ENCODE data around the gene DNAL1.
"Not testable (repeated sequence)": the region's sequence is repeated elsewhere in the genome, so short reads cannot be mapped to it uniquely, and the experiment has no call there.

Gene DNAL1

GRCh38 chr14:73644531-73645247, at the start of gene DNAL1:
Gene DNAL1 (plus strand): TSS chr14:73644986. CDS start chr14:73645040, 54 bp downstream.
- DNase-seq: peak; percentile 93

GRCh38 chr14:73599499-73599898, 45.3 kb upstream of the DNAL1 start:
- DNase-seq: no peak

DNA sequence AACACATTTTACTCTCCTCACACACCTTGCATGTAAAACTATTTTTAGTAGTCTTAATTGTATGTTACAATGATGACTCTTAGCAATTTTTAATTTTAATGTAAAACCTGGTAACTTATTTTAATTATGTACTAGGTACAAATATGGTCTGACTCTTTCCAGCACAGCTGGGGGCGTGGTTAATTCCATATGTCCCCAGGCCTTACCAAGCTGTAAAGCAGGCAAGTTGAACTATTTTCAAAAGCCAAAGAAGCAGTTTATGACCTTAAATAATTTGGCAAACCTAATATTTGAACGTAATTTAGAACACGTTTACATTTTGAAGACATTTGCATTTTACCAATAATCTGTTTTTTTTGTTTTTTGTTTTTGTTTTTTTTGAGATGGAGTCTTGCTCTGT, 41.8 kb upstream of the DNAL1 start:
- no peak for DNase-seq

DNA sequence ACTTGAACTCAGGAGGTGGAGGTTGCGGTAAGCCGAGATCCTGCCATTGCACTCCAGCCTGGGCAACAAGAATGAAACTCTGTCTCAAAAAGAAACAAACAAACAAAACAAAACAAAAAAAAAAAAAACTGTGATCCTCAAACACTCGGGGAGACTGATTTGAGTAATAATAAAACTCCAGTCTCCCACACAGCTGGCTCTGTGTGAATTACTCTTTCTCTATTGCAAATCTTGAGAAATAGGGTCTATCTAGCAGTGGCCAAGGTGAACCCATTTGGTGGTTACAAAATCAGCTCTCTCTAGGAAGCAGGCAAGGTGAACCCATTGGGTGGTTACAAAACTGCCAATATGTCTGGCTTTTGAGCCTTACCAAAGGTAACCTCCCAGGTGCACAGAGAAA, 38.5 kb upstream of the DNAL1 start:
- no peak for DNase-seq

DNA sequence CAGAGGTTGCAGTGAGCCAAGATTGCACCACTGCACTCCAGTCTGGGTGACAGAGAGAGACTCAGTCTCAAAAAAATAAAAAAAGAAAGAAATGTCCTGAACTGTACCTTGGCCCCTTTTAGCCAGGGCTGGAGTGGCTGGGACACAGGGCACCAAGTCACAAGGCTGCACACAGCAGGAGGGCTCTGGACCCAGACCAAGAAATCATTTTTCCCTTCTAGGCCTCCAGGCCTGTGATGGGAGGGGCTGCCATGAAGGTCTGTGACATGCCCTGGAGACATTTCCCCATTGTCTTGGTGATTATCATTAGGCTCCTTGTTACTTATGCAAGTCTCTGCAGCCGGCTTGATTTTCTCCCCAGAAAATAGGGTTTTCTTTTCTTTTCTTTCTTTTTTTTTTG, 37.5 kb upstream of the DNAL1 start:
- no peak for DNase-seq

- DNase-seq: no peak
Measured at GRCh38 chr14:73610687-73611086, 34.1 kb upstream of the DNAL1 start.

GRCh38 chr14:73612339-73613045, 32.3 kb upstream of the DNAL1 start, which contains the start of gene ACOT6:
Gene ACOT6 (plus strand): TSS chr14:73612517. CDS start chr14:73612572, 55 bp downstream.
- peak; percentile 69 for DNase-seq

DNA sequence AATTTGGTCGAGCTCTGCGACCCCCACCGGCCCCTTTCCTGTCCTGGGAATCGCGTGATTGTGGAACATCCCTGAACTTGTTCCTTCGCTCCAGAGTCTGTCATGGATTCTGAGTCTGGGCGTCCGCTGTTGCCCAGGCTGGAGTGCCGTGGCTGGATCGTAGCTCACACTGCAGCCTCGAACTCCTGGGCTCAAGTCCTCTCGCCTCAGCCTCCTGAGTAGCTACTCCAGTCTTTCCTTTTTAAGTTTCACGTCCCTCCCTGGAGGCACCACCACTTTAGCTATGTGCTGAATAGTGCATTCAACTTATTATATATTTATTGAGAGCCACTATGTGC, 31.8 kb upstream of the DNAL1 start:
- DNase-seq: no peak

DNA sequence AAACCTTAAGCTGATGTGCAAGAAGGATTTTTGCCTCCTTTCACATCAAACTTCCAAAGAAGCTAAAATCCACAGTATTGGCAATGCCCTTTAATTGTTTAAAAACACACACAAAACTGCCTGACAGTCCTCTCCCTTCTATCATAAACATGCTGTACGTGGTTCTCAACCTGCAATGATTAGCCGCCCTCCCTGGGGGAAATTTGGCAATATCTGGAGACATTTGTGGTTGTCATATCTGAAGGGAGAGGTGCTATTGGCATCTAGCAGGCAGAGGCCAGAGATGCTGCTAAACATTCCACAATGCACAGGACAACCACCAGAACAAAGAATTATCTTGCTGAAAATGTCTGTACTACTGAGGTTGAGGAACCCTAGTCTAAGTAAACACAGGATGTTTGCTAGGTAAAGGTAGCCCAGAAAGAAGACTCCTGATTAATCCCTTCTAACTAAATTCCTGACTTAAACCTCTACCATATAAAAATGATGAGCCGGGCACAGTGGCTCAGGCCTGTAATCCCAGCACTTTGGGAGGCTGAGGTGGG, 31.3 kb upstream of the DNAL1 start:
- DNase-seq: no peak

DNA sequence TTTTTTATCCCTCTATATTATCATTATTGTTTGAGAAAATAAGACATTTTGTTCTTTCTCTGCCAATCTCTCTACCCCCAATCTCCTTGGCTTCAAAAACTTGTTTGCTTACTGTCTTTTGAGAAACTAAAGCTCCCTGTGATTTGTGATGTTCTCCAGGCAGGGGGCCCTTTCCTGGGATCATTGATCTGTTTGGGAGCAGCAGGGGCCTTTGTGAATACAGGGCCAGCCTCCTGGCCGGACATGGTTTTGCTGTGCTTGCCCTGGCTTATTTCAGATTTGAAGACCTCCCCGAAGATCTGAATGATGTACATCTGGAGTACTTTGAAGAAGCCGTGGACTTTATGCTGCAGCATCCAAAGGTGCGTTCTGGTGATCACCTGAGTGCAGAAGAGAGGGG, 28.0 kb upstream of the DNAL1 start:
- DNase-seq: no peak

DNA sequence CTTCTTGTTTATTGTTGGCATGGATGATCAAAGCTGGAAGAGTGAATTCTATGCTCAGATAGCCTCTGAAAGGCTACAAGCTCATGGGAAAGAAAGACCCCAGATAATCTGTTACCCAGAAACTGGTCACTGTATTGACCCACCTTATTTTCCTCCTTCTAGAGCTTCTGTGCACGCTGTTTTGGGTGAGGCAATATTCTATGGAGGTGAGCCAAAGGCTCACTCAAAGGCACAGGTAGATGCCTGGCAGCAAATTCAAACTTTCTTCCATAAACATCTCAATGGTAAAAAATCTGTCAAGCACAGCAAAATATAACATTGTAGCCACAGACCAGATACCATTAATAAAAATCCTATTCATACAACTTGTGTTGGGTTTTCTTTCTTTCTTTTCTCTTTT, 25.3 kb upstream of the DNAL1 start:
- DNase-seq: no peak

GRCh38 chr14:73620268-73620667, 24.5 kb upstream of the DNAL1 start:
- no peak for DNase-seq

- DNase-seq: no peak
Measured at GRCh38 chr14:73623504-73624054, 21.2 kb upstream of the DNAL1 start.

DNA sequence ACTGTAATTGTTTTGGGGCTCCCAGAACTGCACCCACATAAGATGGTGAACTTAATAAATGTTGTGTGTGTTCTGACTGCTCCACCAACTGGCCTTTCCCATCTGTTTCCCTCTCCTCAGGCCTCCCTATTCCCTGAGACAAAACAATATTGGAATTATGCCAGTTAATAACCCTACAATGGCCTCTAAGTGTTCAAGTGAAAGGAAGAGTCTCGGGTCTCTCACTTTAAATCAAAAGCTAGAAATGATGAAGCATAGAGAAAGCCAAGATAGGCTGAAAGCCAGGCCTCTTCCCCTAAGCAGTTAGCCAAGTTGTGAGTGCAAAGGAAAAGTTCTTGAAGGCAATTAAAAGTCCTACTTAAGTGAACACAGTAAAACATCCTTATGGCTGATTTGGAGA, 19.1 kb upstream of the DNAL1 start:
- DNase-seq: no peak

DNA sequence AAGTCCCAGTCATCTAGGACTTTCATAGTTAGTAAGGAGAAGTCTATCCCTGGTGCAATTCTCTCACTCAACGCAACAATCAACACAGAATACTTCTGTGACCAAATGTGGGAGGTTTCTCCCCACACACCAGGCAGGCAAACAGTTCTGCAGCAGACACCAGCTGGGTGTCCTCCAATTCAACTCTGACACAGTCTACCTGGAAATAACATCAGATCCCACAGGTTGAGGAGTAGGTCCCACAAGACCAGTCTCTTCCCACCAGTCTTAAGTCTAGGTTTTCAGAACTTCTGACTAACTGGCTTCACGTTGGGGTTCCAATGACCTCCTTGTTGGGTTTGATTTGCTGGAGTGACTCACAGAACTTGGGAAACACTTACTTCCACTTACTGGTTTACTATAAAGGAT, 17.6 kb upstream of the DNAL1 start:
- no peak for DNase-seq

DNA sequence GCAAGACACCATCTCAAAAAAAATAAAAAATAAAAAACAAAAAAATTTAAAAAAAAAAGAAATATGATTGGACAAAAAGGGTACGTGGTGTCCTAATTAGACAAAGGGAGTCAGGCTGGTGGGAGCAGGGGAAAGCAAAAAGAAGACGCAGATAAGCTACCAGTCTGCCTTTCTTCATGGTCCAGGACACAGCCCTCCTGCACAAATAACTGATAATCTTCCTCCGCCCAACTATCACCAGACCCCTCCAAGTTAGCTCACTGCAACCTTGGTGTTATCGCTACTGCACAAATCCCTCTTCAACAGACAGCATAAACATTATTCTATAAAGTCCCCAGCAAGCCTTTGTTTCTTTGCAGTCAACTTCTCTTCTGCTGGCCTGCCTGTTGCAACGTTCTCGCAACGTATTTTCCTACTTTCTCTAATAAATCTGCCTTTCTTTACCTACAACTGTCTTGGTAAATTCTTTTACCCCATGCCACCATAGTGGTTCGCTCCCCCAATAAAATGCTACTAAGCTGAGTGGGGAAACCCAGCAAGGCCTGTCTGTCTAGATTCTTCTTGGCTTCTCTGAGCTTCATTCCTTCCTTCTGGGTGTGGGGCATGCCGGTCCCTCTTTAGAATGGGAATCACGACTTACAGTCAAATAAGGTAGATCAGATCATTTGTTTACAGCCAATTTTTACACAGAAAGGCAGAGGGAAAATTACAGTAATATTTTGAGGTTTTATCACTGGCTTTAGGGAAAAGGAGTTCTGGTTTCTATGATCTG, 14.6 kb upstream of the DNAL1 start:
- DNase-seq: no peak

DNA sequence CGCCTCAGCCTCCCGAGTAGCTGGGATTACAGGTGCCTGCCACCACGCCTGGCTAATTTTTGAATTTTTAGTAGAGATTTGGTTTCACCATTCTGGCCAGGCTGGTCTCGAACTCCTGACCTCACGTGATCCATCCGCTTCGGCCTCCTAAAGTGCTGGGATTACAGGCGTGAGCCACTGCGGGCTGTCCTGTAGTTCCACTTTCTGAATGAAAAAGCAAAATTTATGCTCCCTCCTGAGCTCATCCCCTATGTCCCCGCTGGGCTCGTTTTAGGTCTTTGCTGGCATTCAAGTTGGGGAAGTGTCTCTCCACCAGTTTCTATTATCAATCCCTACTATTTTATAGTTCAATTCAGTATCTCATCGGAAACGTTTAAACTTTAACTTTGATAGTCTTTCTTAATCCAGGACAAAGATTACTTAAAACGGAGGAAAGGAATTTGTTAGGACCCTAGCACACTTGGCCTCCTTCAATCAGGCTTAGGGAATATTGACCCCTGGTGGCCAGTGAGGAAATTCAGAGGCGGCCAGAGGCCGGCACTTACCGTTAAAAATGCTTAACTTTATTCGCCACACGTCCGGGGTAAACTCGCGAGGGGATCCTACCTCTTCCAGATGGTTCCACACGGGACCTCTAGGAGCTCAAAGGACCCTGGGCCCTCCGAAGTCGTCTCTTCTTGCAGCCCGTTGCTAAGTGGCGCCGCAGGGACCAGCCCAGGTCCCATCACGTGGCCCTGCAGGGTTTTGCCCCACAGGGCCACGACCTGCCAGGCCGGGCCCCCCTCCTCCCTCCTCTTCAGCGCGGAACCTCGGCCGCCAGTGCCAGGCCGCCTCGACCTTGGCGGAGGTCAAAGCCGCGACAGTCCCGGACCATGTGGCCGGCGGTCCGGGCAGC, 11.4 kb upstream of the DNAL1 start:
- peak; percentile 73 for DNase-seq

- no peak for DNase-seq
Measured at GRCh38 chr14:73634011-73634833, 10.6 kb upstream of the DNAL1 start.

GRCh38 chr14:73636355-73636754, 8.4 kb upstream of the DNAL1 start:
- not testable (repeated sequence) for DNase-seq

- DNase-seq: no peak
Measured at GRCh38 chr14:73637830-73638229, 7.0 kb upstream of the DNAL1 start.

DNA sequence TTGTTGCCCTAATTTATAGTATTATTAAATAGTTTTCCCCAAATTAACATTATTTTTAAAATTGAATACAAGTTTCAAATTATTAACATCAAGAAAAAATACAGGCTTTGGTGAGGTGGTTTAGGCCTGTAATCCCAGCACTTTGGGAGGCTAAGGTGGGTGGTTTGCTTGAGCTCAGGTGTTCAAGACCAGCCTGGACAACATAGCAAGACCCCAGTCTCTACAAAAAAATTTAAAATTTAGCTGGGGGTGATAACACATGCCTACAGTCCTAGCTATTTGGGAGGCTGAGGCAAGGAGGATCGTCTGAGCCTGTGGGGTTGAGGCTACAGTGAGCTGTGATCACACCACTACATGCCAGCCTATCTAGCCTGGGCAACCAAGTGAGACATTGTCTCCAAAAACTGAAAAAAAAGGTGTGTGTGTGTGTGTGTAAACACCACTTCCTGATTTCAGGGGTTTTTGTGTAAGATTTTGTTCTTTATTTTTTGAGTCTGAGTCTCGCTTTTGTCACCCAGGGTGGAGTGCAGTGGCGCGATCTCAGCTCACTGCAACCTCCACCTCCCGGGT, 3.9 kb upstream of the DNAL1 start:
- DNase-seq: no peak

Data from CD4-positive, alpha-beta T cell treated with Interleukin-21 for 1 hour (primary cell).